ENCODE data around the gene CCDC152.

- no peak for TF ChIP-seq GATA2 (IDR thresholded peaks at IDR 0.05; ENCODE audit: low read depth, low read length)
- TF ChIP-seq GATA3 (IDR thresholded peaks at IDR 0.05; ENCODE audit: low read depth, low read length) = no peak
Observed at GRCh38 chr5:42810834-42811590, 54.4 kb downstream of the CCDC152 start.

Measured in SH-SY5Y (cell line).